Activated T-helper 17 cell treated with anti-CD3 and anti-CD28 coated beads, Interleukin-2, amount 50 U/mL, for 72 hours (primary cell): ENCODE results near the gene CFAP73. TPM values are rescaled to one million over a fixed set of nuclear protein-coding genes. Genes with fewer than 3 reads are reported as not detected.

Experiments used
- ATAC-seq: fragments of 150-1000 bp; cut with Tn5 transposase; replicated peaks from 2 replicates; pipeline ENCODE4 v1.10.0; 2021; ENCODE audit warnings: mild to moderate bottlenecking, moderate library complexity
- H3K27ac Mint-ChIP-seq: one replicate; pipeline ENCODE4 v1.8.0; 2022; ENCODE audit warnings: mixed read lengths
- H3K27me3 Mint-ChIP-seq: one replicate; pipeline ENCODE4 v1.8.0; 2022; ENCODE audit warnings: mixed read lengths
- H3K36me3 Mint-ChIP-seq: one replicate; pipeline ENCODE4 v1.8.0; 2022; ENCODE audit warnings: low read depth, mild to moderate bottlenecking, mixed read lengths
- H3K4me1 Mint-ChIP-seq: one replicate; pipeline ENCODE4 v1.8.0; 2022; ENCODE audit warnings: mixed read lengths
- H3K4me3 Mint-ChIP-seq: one replicate; pipeline ENCODE4 v1.8.0; 2022; ENCODE audit warnings: mild to moderate bottlenecking, mixed read lengths
- H3K9me3 Mint-ChIP-seq: one replicate; pipeline ENCODE4 v1.8.0; 2022; ENCODE audit warnings: mixed read lengths
- total RNA-seq, 2 donors: library from RNA; stranded (reverse); gene quantifications; one replicate each; pipeline ENCODE4 v1.2.3, GENCODE V29; 2022

CFAP73 gene
- total RNA-seq, 2 donors from 2014 or later = 0.32 to 1.2 TPM

DNA sequence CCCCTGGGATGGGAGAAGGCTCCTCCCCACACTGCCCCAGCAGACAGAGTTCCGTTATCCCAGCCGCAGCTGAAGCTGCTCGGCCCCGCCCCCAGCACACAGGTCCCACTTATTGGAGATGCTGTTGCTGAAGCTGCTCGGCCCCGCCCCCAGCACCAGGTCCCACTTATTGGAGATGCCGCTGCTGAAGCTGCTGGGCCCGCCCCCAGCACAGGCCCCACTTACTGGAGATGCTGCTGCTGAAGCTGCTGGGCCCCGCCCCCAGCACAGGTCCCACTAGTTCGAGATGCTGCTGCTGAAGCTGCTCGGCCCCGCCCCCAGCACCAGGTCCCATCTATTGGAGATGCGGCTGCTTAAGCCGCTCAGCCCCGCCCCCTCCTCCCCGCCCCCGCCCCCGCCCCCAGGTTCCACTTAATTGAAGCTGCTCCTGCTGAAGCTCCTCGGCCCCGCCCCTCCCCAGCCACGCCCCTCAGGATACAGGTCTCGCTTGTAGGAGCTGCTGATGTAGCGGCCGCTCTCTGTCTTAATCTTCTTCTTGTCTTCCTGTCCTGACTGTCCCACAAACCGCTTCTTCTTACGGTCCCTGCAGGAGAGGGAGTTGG, 12.0 kb downstream of the CFAP73 start:
- H3K27me3 Mint-ChIP-seq = no peaks in the 10 kb centered on the region
- H3K9me3 Mint-ChIP-seq = no peaks in the 10 kb centered on the region
- H3K4me3 Mint-ChIP-seq = no peak overlapping the region
- peak; percentile 32 for ATAC-seq
- H3K27ac Mint-ChIP-seq = no peak overlapping the region
- peaks cover 95% of the 10 kb centered on the region for H3K36me3 Mint-ChIP-seq
- H3K4me1 Mint-ChIP-seq = no peaks in the 10 kb centered on the region

DNA sequence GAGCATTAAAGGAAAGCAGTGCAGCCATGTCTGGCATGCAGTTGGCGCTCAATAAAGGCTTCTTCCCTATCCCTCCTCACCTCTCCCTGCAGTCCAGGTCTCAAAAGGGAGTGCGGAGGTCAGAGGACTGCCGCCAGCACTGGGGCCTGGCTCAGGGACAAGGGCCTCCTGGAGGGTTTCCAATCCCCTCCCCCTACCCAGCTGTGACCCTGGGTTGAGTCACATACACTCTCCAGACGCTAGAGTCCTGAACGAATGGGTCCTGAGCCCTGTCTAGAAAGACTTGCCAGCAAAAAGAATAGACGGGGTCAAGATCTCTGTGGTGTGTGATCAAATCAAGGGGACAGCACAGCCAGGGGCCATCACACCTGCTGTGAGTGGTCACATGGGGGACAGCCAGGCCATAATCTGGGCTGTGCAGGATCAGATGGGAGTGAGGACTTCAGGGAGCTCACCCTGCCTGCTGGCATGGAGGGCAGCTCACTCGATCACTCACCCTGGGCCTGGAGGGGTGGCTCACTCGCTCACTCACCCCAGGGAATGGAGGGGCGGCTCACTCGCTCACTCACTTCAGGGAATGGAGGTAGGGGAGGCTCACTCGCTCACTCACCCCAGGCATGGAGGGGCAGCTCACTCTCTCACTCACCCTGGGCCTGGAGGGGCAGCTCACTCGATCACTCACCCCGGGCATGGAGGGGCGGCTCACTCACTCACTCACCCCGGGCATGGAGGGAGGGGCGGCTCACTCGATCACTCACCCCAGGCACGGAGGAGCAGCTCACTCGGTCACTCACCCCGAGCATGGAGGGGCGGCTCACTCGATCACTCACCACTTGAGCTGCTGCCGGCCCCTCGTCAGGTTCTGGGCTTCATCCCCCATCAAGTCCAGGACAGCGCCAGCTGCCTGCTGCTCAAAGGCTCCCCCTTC, 12.8 kb downstream of the CFAP73 start:
- no peak overlapping the region for H3K27ac Mint-ChIP-seq
- H3K9me3 Mint-ChIP-seq = no peaks in the 10 kb centered on the region
- H3K4me1 Mint-ChIP-seq = no peaks in the 10 kb centered on the region
- ATAC-seq = no peak
- H3K27me3 Mint-ChIP-seq = no peaks in the 10 kb centered on the region
- peaks cover 98% of the 10 kb centered on the region for H3K36me3 Mint-ChIP-seq
- H3K4me3 Mint-ChIP-seq = no peak overlapping the region

DNA sequence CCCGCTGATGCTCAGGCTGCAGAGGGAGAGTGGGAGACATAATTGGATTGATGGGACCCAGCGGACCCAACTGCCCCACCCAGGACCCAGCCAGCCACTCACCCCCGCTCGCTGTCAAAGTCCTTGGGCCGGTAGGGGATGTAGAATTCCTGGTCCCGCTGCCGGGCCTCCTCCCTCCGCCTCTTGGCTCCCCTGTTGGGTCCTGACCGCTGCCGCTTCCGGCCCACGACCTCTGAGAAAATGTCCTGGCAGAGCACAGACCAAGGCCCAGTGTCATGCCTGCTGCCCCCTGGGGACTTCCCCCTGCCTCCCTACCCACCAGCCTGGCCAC, 13.5 kb downstream of the CFAP73 start:
- no peak overlapping the region for H3K4me3 Mint-ChIP-seq
- no peaks in the 10 kb centered on the region for H3K27me3 Mint-ChIP-seq
- no peak for ATAC-seq
- no peaks in the 10 kb centered on the region for H3K4me1 Mint-ChIP-seq
- H3K9me3 Mint-ChIP-seq = no peaks in the 10 kb centered on the region
- no peak overlapping the region for H3K27ac Mint-ChIP-seq
- peaks cover 95% of the 10 kb centered on the region for H3K36me3 Mint-ChIP-seq

DNA sequence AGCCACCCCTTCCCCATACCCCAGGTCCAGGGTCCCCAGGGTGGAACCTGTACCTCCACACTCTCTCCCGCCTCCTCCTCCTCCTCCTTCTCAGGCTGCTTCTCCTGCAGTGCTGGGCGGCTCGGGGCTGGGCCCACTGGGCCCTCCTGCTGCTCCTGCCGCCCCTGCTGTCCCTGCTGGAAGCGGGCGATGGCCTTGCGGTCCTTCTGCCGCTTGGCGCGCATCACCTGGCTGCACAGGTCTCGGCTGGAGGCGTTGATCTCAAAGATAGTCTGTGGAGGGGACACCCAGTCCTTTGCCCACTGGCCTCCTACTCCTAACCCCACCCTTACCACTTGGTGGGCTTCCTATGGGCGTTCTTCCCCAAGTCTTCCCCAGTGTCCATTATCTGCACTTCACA, 14.5 kb downstream of the CFAP73 start:
- no peak overlapping the region for H3K27ac Mint-ChIP-seq
- H3K36me3 Mint-ChIP-seq = peaks cover 95% of the 10 kb centered on the region
- no peaks in the 10 kb centered on the region for H3K4me1 Mint-ChIP-seq
- no peak for ATAC-seq
- no peaks in the 10 kb centered on the region for H3K27me3 Mint-ChIP-seq
- no peak overlapping the region for H3K4me3 Mint-ChIP-seq
- no peaks in the 10 kb centered on the region for H3K9me3 Mint-ChIP-seq

DNA sequence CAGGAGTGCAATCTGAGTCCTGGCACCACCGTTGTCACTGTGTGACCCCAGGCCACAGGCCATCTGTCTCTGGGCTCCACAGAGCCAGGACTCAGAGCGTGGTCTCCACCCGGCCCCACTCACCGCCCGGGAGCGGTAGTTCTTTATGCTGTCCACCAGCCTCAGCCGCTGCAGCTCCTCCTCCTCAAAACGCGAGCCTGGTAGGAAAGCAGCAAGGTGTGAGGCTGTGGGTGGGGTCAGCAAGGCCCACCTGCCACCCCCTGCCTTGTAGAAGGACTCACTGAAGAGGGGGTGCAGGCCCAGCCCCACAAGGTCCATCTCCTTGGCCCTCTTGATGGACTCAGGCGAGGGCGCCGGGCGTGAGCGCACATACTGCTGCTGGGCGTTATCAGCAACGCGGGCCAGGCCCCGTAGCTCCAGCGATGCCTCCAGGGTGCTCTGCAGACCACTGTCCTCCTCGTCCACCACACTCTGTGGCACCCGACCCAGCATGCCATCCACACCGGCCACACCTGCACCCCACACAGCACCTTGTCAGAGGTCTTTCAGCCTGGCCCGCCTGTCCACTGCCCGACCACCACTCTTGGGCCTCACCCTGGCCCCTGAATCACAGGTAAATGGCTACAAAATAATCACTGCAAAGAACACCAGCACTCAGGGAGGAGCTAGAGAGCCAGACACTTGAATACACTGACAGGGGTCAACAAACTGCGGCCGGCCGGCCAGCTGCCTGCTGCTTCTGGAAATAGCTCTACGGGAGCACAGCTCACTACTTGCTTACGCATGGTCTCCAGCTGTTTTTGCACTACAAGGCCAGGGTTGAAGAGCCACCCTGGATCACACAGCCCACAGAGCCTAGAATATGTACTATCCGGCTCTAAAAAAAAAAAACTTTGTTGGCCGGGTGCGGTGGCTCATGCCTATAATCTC, 16.3 kb downstream of the CFAP73 start:
- H3K4me3 Mint-ChIP-seq = no peak overlapping the region
- no peak overlapping the region for H3K27ac Mint-ChIP-seq
- no peaks in the 10 kb centered on the region for H3K27me3 Mint-ChIP-seq
- H3K9me3 Mint-ChIP-seq = no peaks in the 10 kb centered on the region
- ATAC-seq = no peak
- H3K4me1 Mint-ChIP-seq = no peaks in the 10 kb centered on the region
- peaks cover 95% of the 10 kb centered on the region for H3K36me3 Mint-ChIP-seq

DNA sequence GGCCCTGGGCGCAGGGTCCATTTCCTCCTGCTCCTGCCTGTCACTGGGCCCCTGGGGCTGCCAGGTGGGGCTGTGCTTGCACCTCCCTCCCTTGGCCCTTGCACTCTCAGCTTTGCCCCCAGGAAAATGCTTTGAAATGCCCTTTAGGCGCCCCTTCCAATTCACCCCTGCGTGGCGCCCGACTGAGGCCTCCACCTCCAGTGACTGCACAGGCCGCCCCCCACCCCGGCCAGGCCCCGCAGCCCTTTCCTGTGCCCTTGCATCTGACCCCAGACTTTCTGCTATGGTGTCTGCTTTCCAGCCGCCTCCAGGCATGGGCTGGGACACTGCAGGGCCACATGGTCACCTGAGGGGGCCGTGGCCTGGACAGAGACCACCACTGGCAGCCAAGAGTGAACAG, 18.3 kb downstream of the CFAP73 start:
- Mint-ChIP-seq H3K27me3 (no peaks in the 10 kb centered on the region), H3K4me1 (no peaks in the 10 kb centered on the region), H3K9me3 (no peaks in the 10 kb centered on the region), H3K27ac (no peak overlapping the region), H3K36me3 (peaks cover 95% of the 10 kb centered on the region), H3K4me3 (no peak overlapping the region)
- no peak for ATAC-seq

DNA sequence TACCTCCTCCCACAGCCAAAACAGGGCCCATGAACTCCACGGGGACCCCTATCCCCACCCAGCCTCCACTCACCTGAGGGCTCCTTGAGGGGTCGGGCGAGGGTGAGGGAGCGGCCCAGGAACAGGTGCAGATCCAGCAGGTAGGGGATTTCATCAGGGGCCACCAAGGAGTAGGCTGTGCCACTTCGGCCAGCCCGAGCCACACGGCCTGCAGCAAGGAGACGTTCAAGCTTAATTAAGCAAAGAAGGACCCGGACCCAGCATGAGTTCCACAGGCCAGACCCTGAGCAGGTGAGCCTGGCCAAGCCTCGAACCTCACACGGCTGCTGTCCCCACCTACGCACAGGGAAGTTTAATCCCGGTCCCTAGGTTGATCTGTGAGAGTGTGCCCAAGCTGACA, 20.2 kb downstream of the CFAP73 start:
- H3K4me3 Mint-ChIP-seq = no peak overlapping the region
- H3K27ac Mint-ChIP-seq = no peak overlapping the region
- no peaks in the 10 kb centered on the region for H3K9me3 Mint-ChIP-seq
- no peak for ATAC-seq
- H3K4me1 Mint-ChIP-seq = no peaks in the 10 kb centered on the region
- no peaks in the 10 kb centered on the region for H3K27me3 Mint-ChIP-seq
- H3K36me3 Mint-ChIP-seq = peaks cover 95% of the 10 kb centered on the region

DNA sequence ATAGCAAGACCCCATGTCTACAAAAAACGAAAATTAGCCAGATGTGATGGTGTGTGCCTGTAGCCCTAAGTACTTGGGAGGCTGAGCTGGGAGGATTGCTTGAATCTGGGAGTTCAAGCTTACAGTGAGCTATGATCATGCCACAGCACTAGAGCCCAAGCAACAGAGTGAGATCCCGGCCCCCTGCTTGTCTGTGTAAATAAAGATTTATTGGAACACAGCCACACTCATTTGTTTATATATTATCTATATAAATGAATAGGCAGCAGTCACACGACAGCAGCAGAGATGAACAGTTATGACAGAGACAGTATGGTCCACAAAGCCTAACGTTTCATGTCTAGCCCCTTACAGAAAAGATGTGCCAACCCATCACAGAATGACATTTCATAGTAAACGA, 20.9 kb downstream of the CFAP73 start:
- Mint-ChIP-seq H3K36me3 (peaks cover 96% of the 10 kb centered on the region), H3K27me3 (no peaks in the 10 kb centered on the region), H3K9me3 (no peaks in the 10 kb centered on the region), H3K4me3 (no peak overlapping the region), H3K4me1 (no peaks in the 10 kb centered on the region), H3K27ac (no peak overlapping the region)
- ATAC-seq = no peak

DNA sequence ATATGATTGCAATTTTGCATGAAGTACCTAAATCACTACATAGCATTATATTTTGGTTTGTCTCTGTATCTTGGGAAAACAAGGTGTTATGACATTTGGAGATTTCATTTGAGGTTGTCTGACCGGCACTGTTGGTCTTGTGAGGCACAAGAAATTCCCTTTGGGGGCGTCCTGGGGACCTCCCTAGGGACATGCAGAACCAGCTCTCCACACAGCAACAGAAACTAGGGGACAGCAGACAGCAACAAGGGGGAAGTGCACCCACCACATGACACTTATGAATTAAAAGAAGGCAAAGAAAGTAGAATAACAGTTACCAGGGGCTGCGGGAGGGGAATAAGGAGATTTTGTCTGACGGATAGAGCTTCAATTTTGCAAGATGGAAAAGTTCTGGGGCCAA, 21.4 kb downstream of the CFAP73 start:
- Mint-ChIP-seq H3K9me3 (no peaks in the 10 kb centered on the region), H3K27me3 (no peaks in the 10 kb centered on the region), H3K27ac (no peak overlapping the region), H3K4me1 (no peaks in the 10 kb centered on the region), H3K36me3 (peaks cover 97% of the 10 kb centered on the region), H3K4me3 (no peak overlapping the region)
- no peak for ATAC-seq

DNA sequence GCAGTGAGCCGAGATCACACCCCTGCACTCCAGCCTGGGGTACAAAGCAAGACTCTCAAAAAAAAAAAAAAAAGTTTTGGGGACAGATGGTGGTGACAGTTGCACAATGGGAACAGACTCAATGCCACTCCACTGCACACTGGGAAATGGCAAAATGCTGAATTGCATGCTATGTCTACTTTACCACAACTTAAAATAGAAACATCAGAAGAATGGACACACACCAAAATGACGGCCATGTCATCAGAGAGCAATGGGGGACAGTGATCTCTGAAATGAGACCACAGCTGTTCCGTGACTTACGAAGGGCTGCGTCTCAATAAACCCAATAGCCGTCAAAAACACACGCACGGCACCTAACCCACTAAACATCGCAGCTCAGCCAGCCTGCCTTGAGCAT, 22.0 kb downstream of the CFAP73 start:
- H3K9me3 Mint-ChIP-seq = no peaks in the 10 kb centered on the region
- no peak overlapping the region for H3K27ac Mint-ChIP-seq
- H3K4me3 Mint-ChIP-seq = no peak overlapping the region
- ATAC-seq = no peak
- no peaks in the 10 kb centered on the region for H3K4me1 Mint-ChIP-seq
- no peaks in the 10 kb centered on the region for H3K27me3 Mint-ChIP-seq
- peaks cover 97% of the 10 kb centered on the region for H3K36me3 Mint-ChIP-seq

DNA sequence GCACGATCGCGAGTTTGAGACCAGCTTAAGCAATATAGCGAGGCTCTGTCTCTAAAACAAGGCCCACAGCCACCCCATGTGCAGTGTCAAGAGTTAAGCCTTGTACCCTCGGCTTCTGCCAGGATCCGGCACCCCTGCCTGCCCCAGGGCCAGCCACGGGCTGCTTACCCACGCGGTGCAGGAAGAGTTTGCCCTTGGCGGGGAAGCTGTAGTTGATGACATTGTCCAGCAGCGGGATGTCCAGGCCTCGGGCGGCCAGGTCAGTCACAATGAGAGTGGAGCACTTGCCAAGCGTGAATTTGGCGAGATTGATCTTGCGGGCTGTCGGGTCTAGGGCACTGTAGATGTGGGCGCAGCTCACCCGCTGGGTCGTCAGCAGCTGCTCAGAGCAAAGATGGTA, 22.7 kb downstream of the CFAP73 start:
- Mint-ChIP-seq H3K27ac (no peak overlapping the region), H3K9me3 (no peaks in the 10 kb centered on the region), H3K4me1 (no peaks in the 10 kb centered on the region), H3K27me3 (no peaks in the 10 kb centered on the region), H3K4me3 (no peak overlapping the region), H3K36me3 (peaks cover 97% of the 10 kb centered on the region)
- no peak for ATAC-seq

DNA sequence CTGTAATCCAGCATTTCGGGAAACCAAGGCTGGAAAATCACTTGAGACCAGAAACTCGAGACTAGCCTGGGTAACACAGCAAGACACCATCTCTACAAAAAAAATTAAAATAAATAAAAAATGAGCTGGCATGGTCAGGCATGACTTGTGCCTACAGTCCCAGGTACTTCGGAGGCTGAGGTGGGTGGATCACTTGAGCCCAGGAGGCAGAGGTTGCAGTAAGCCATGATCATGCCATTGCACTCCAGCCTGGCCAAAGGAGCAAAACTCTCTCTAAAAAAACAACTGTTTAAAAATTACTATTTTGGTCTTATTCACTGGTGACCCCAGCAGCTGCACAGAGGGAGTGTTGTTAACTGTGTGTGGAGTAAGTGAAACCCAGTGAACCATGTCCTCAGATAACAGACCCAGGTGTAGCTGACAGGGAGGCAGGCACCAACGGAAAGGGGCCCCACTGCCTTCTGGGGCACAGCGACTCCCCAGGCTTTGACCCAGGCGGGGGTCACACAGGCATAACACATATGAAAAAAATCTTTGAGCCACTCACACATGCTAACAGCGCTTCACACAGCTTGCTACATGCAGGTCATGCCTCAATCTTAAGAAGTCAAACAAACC, 23.7 kb downstream of the CFAP73 start:
- Mint-ChIP-seq H3K27me3 (no peaks in the 10 kb centered on the region), H3K27ac (no peak overlapping the region), H3K4me1 (no peaks in the 10 kb centered on the region), H3K36me3 (peaks cover 100% of the 10 kb centered on the region), H3K9me3 (no peaks in the 10 kb centered on the region), H3K4me3 (no peak overlapping the region)
- ATAC-seq = no peak

DNA sequence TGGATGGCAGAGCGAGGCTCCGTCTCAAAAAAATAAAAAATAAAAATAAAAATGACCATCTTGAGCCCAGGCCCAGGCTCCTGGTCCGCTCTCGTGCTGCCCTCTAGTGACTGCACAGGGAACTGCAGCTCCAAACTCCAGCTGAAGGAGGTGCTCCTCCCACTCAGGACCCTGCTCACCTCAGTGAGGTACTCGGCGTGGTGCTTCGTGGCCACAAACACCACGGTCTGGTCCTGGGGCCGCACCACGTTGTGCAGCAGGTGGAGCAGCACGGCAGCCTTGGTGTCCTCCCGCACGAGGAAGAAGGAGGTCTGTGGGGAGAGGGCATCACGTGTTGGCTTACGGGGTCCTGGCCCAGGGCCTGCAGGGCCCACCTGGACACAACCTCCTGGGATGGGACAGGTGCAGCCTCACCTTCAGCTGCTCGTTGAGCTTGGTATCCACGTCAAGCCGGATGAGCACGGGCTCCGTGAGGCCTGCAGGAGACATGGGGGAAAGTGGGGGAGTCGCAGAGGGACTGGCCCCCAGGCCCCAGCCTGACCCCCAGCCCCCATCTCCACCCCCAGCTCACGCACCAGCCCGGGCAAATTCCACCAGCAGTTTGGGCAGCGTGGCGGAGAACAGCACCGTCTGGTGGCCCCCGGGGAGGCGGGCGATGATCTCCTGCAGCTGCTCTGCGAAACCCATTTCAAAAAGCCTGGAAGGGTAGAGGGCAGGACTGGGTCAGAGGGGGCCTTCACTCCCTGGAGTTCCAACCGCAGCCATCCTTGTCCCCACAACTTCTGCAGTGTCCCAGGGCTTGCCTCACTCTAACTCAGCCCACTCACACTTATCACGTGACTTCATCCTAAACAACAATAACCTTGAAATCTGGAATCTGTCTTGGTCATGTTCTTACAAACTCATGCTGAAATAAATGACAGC, 25.2 kb downstream of the CFAP73 start:
- H3K36me3 Mint-ChIP-seq = peaks cover 100% of the 10 kb centered on the region
- H3K4me3 Mint-ChIP-seq = no peak overlapping the region
- ATAC-seq = peak; percentile 81
- H3K4me1 Mint-ChIP-seq = no peaks in the 10 kb centered on the region
- no peaks in the 10 kb centered on the region for H3K9me3 Mint-ChIP-seq
- H3K27ac Mint-ChIP-seq = no peak overlapping the region
- no peaks in the 10 kb centered on the region for H3K27me3 Mint-ChIP-seq
